ENCODE results near the gene IPO4.

DNA sequence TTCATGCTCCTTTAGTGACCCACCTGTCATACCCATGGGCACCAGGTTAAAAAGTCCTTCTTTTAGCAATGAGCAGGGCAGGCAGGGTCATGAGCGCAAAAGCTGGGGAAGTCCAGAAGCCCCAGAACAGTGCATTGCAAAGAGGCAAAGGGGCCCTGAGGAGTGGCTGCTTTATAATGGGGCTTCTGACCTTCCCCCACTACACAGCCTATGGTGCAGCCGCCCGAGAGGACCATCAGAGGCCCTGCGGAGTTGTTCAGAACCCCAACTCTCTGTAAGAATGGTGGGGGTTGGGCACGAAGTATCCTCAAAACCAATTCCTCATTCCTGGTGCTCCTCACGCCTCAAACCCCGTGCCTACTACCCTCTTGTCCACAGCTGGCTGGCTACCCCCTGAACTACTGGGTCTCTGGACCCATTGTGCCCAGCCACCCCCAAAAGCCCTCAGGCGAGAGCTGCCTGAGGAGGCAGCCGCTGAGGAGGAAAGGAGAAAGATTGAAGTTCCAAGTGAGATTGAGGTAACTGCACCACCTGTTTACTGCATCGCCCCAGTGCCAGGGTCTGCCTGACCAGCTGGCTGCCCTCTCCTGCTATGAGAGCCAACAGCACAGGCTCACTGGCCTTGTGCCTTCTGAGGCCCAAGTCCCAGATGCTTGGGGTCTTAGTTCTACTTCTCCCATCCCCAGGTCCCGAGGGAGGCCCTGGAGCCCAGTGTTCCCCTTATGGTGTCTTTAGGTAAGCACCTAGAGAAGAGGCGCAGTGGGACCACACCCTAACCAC lies 10.0 kb downstream of the IPO4 start:
- TF ChIP-seq, protein P1, sequence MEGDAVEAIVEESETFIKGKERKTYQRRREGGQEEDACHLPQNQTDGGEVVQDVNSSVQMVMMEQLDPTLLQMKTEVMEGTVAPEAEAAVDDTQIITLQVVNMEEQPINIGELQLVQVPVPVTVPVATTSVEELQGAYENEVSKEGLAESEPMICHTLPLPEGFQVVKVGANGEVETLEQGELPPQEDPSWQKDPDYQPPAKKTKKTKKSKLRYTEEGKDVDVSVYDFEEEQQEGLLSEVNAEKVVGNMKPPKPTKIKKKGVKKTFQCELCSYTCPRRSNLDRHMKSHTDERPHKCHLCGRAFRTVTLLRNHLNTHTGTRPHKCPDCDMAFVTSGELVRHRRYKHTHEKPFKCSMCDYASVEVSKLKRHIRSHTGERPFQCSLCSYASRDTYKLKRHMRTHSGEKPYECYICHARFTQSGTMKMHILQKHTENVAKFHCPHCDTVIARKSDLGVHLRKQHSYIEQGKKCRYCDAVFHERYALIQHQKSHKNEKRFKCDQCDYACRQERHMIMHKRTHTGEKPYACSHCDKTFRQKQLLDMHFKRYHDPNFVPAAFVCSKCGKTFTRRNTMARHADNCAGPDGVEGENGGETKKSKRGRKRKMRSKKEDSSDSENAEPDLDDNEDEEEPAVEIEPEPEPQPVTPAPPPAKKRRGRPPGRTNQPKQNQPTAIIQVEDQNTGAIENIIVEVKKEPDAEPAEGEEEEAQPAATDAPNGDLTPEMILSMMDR (IDR thresholded peaks at IDR 0.05): no peak
- TF ChIP-seq ZFX (IDR thresholded peaks at IDR 0.05; ENCODE audit: borderline replicate concordance): no peak

Data from 22Rv1 (cell line).